Right ventricle myocardium inferior (tissue), 1 donor: ENCODE data around the gene ANGPTL2. TPM values are rescaled to one million over a fixed set of nuclear protein-coding genes. Genes with fewer than 3 reads are reported as not detected.

Experiments used
- ATAC-seq: fragments of 200-7000 bp; cut with Tn5 transposase; one replicate; pipeline ENCODE4 v1.9.1; 2020; ENCODE audit warnings: mild to moderate bottlenecking, moderate library complexity
- DNase-seq: peaks from one replicate; pipeline ENCODE4 v3.0.0; 2021; ENCODE audit errors: missing footprints
- intact Hi-C: fragments of 100-400 bp; cut with DNase I; formaldehyde crosslinking; loops from one replicate; pipeline ENCODE4 v1.11.0; 2022
- total RNA-seq: library from RNA; stranded (reverse); fragmentation: NEBNext Ultra II Directional; extraction: Animal tissue kit (Norgen Biotek cat#: 25700); gene quantifications from one replicate; pipeline ENCODE4 v1.2.1, GENCODE V29; 2021
- donor health status: DM: no; HTN: yes; CAD: no; lungs with severe emphysema.

Gene ANGPTL2
- total RNA-seq, 1 donor from 2014 or later, result 37.1 TPM

- intact Hi-C loops, result no loop called here
- no peak for DNase-seq
- no peak for ATAC-seq
Observed at GRCh38 chr9:127139775-127140174, 17.3 kb upstream of the ANGPTL2 start.

GRCh38 chr9:127139071-127139731 is 16.8 kb upstream of the ANGPTL2 start:
- no peak for ATAC-seq
- intact Hi-C loops, result no loop called here
- DNase-seq, result no peak

GRCh38 chr9:127138444-127138843 is 16.0 kb upstream of the ANGPTL2 start:
- intact Hi-C loops, result no loop called here
- ATAC-seq, result no peak
- no peak for DNase-seq

GRCh38 chr9:127137640-127138360 is 15.4 kb upstream of the ANGPTL2 start:
- DNase-seq (no peak), ATAC-seq (no peak)
- intact Hi-C loops, result no loop called here

GRCh38 chr9:127136880-127137639 is 14.6 kb upstream of the ANGPTL2 start:
- ATAC-seq, result no peak
- DNase-seq, result no peak
- intact Hi-C loops, result no loop called here

GRCh38 chr9:127136081-127136879 is 13.8 kb upstream of the ANGPTL2 start:
- ATAC-seq, result no peak
- intact Hi-C loops, result no loop called here
- DNase-seq, result no peak

- no peak for ATAC-seq
- no peak for DNase-seq
- intact Hi-C loops, result no loop called here
Observed at GRCh38 chr9:127135056-127135745, 12.8 kb upstream of the ANGPTL2 start.

GRCh38 chr9:127133739-127134167 is 11.3 kb upstream of the ANGPTL2 start:
- intact Hi-C loops, result no loop called here
- no peak for DNase-seq

GRCh38 chr9:127132921-127133647 is 10.6 kb upstream of the ANGPTL2 start:
- DNase-seq, result no peak
- no peak for ATAC-seq
- intact Hi-C loops, result no loop called here

More at GRCh38 chr9:127133739-127134167, 11.3 kb upstream of the ANGPTL2 start:
- peak; percentile 37 for ATAC-seq

- no peak for DNase-seq
- intact Hi-C loops, result no loop called here
- ATAC-seq, result no peak
Observed at GRCh38 chr9:127132375-127132774, 9.9 kb upstream of the ANGPTL2 start.

GRCh38 chr9:127131871-127132270 is 9.4 kb upstream of the ANGPTL2 start:
- intact Hi-C loops, result no loop called here
- ATAC-seq, result no peak
- no peak for DNase-seq

GRCh38 chr9:127130661-127131538 is 8.5 kb upstream of the ANGPTL2 start:
- peak; percentile 50 for ATAC-seq
- peak; percentile 78 for DNase-seq
- intact Hi-C loops, result no loop called here

GRCh38 chr9:127130235-127130634 is 7.8 kb upstream of the ANGPTL2 start:
- no peak for DNase-seq
- intact Hi-C loops, result no loop called here
- no peak for ATAC-seq

- intact Hi-C loops, result no loop called here
- DNase-seq (no peak), ATAC-seq (no peak)
Observed at GRCh38 chr9:127129718-127130085, 7.3 kb upstream of the ANGPTL2 start.

- intact Hi-C loops, result no loop called here
- ATAC-seq, result peak; percentile 59
- DNase-seq, result no peak
Observed at GRCh38 chr9:127129073-127129717, 6.8 kb upstream of the ANGPTL2 start.

GRCh38 chr9:127128341-127129072 is 6.1 kb upstream of the ANGPTL2 start:
- DNase-seq, result peak; percentile 85
- intact Hi-C loops, result no loop called here
- peak; percentile 86 for ATAC-seq
